ENCODE results near the gene ALDH3A1.

DNA sequence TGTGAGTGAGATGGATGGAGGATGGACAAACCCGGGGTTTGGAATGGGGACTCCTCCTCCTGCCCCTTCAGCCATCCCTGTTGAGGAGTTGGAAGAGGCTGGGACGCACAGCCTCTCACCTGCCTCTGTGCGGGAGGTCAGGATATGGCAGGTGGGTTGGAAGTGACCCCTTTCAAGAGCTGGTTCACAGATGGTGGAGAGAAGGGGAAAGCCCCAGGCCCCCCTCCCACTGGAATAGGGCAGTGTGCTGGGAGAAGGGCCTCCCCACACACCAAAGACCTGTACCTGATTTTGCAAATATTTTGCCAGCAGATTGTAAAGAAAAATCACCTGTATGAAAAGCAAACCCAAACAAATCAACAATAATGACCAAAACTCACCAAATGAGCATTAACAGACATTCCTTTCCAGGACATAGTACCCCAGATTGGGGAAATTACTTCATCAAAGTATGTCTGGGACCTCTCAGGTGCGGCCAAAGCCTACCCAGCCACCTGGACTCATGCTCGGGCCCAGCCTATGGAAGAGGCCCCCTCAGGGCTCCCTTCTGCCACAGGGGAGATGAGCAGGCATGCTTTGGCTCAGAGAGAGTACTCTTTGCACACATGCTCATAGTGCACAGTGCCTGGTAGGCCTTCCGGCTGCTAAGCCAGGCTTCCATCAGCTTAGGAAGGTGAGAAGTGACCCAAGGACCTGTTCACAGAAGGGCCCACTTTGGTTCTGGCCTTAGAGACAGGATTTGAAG is 39.5 kb downstream of the ALDH3A1 start:
- TF ChIP-seq, protein P1, sequence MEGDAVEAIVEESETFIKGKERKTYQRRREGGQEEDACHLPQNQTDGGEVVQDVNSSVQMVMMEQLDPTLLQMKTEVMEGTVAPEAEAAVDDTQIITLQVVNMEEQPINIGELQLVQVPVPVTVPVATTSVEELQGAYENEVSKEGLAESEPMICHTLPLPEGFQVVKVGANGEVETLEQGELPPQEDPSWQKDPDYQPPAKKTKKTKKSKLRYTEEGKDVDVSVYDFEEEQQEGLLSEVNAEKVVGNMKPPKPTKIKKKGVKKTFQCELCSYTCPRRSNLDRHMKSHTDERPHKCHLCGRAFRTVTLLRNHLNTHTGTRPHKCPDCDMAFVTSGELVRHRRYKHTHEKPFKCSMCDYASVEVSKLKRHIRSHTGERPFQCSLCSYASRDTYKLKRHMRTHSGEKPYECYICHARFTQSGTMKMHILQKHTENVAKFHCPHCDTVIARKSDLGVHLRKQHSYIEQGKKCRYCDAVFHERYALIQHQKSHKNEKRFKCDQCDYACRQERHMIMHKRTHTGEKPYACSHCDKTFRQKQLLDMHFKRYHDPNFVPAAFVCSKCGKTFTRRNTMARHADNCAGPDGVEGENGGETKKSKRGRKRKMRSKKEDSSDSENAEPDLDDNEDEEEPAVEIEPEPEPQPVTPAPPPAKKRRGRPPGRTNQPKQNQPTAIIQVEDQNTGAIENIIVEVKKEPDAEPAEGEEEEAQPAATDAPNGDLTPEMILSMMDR (IDR thresholded peaks at IDR 0.05) = no peak
- TF ChIP-seq POLR2A (IDR thresholded peaks at IDR 0.05) (no peak), EP300 (IDR thresholded peaks at IDR 0.05) (no peak)

Measured in stomach (tissue), 4 donors.